Stimulated activated CD8-positive, alpha-beta memory T cell treated with anti-CD3 and anti-CD28 coated beads, Interleukin-15, amount 100 ng/mL, for 1 hour (primary cell): Measurements from ENCODE around the gene PEF1.
"Not testable (repeated sequence)": the region's sequence is repeated elsewhere in the genome, so short reads cannot be mapped to it uniquely, and the experiment has no call there.

Experiments
- DNase-seq: peaks from one replicate; pipeline ENCODE4 v3.0.0-alpha.2; 2020; ENCODE audit warnings: low read depth

Gene PEF1

GRCh38 chr1:31609514-31610118, 35.1 kb downstream of the PEF1 start:
- no peak for DNase-seq

- no peak for DNase-seq
These were observed 37.3 kb downstream of the PEF1 start for GRCh38 chr1:31607360-31607759.

GRCh38 chr1:31605908-31606427, 38.7 kb downstream of the PEF1 start:
- DNase-seq: no peak

- DNase-seq: no peak
These were observed 42.6 kb downstream of the PEF1 start for GRCh38 chr1:31602081-31602480.

- DNase-seq: no peak
These were observed 44.0 kb downstream of the PEF1 start for GRCh38 chr1:31600641-31601040.

GRCh38 chr1:31598980-31599379, 45.7 kb downstream of the PEF1 start:
- no peak for DNase-seq

GRCh38 chr1:31596737-31597097, 48.0 kb downstream of the PEF1 start:
- no peak for DNase-seq

GRCh38 chr1:31595836-31596736, 48.6 kb downstream of the PEF1 start:
- no peak for DNase-seq

GRCh38 chr1:31593770-31594632, 50.7 kb downstream of the PEF1 start:
- peak; percentile 41 for DNase-seq

- no peak for DNase-seq
These were observed 51.5 kb downstream of the PEF1 start for GRCh38 chr1:31593136-31593665.

GRCh38 chr1:31592132-31592531, 52.5 kb downstream of the PEF1 start:
- no peak for DNase-seq

GRCh38 chr1:31591425-31592093, 53.1 kb downstream of the PEF1 start:
- no peak for DNase-seq

- no peak for DNase-seq
These were observed 55.7 kb downstream of the PEF1 start for GRCh38 chr1:31588751-31589515.

GRCh38 chr1:31587720-31588423, 56.8 kb downstream of the PEF1 start:
- DNase-seq: no peak

- DNase-seq: not testable (repeated sequence)
These were observed 57.4 kb downstream of the PEF1 start for GRCh38 chr1:31587328-31587699.

GRCh38 chr1:31586376-31587327, 58.0 kb downstream of the PEF1 start:
- DNase-seq: no peak

- no peak for DNase-seq
These were observed 58.8 kb downstream of the PEF1 start for GRCh38 chr1:31585736-31586365.
